Body of pancreas (tissue), 4 donors: ENCODE results near the gene SBNO2.

Source experiments
- POLR2A ChIP-seq, 3 donors: fragments of 450-650 bp; IDR thresholded peaks; one replicate each; pipeline ENCODE4 v1.6.1; 2016; ENCODE audit warnings: antibody characterized with exemption in 3 of 3, mild to moderate bottlenecking in 2 of 3
- TF ChIP-seq, protein P1 (sequence below), 7 experiments: fragments of 450-650 bp in 4 of 7; fragments of 200-600 bp in 3 of 7; sonication (generic) in 3 of 7; IDR thresholded peaks; one replicate each; pipeline ENCODE4 v1.5.1; 2016 to 2019; ENCODE audit warnings: antibody characterized with exemption in 7 of 7

GRCh38 chr19:1223018-1223855 lies 49.2 kb upstream of the SBNO2 start:
- no peak for TF ChIP-seq POLR2A (IDR thresholded peaks at IDR 0.05)
- TF ChIP-seq, protein P1, sequence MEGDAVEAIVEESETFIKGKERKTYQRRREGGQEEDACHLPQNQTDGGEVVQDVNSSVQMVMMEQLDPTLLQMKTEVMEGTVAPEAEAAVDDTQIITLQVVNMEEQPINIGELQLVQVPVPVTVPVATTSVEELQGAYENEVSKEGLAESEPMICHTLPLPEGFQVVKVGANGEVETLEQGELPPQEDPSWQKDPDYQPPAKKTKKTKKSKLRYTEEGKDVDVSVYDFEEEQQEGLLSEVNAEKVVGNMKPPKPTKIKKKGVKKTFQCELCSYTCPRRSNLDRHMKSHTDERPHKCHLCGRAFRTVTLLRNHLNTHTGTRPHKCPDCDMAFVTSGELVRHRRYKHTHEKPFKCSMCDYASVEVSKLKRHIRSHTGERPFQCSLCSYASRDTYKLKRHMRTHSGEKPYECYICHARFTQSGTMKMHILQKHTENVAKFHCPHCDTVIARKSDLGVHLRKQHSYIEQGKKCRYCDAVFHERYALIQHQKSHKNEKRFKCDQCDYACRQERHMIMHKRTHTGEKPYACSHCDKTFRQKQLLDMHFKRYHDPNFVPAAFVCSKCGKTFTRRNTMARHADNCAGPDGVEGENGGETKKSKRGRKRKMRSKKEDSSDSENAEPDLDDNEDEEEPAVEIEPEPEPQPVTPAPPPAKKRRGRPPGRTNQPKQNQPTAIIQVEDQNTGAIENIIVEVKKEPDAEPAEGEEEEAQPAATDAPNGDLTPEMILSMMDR (IDR thresholded peaks at IDR 0.05), result peak in 4 of 7 experiments; percentile 18 to 33 (median 26)
